Measurements from ENCODE around the gene KIAA1328.

KIAA1328 gene

GRCh38 chr18:37064187-37064586, 235.3 kb downstream of the KIAA1328 start:
- Histone ChIP-seq H3K9me2 (replicated peaks; ENCODE audit: insufficient read depth, low read length) (no peaks in the 10 kb centered on the region), H3K4me2 (ENCODE audit: low read depth, low read length, poor library complexity, severe bottlenecking) (no peak overlapping the region), H3K4me3 (ENCODE audit: insufficient read depth, low read length, poor library complexity, severe bottlenecking) (no peak overlapping the region), H3K9ac (ENCODE audit: low read length) (no peak overlapping the region), H3K36me3 (ENCODE audit: low read length) (no peaks in the 10 kb centered on the region), H3K9me3 (ENCODE audit: insufficient read depth, low read length) (no peaks in the 10 kb centered on the region), H3K27me3 (ENCODE audit: low read length) (no peaks in the 10 kb centered on the region), H2AFZ (ENCODE audit: low read depth, low read length, severe bottlenecking) (no peak overlapping the region), H4K20me1 (ENCODE audit: low read depth, low read length) (no peaks in the 10 kb centered on the region), H3K27ac (ENCODE audit: low read depth, low read length) (no peak overlapping the region), H3K79me2 (ENCODE audit: insufficient read depth, low read length) (no peaks in the 10 kb centered on the region), H3F3A (ENCODE audit: insufficient read depth) (no peaks in the 10 kb centered on the region)
- TF ChIP-seq, protein P1, sequence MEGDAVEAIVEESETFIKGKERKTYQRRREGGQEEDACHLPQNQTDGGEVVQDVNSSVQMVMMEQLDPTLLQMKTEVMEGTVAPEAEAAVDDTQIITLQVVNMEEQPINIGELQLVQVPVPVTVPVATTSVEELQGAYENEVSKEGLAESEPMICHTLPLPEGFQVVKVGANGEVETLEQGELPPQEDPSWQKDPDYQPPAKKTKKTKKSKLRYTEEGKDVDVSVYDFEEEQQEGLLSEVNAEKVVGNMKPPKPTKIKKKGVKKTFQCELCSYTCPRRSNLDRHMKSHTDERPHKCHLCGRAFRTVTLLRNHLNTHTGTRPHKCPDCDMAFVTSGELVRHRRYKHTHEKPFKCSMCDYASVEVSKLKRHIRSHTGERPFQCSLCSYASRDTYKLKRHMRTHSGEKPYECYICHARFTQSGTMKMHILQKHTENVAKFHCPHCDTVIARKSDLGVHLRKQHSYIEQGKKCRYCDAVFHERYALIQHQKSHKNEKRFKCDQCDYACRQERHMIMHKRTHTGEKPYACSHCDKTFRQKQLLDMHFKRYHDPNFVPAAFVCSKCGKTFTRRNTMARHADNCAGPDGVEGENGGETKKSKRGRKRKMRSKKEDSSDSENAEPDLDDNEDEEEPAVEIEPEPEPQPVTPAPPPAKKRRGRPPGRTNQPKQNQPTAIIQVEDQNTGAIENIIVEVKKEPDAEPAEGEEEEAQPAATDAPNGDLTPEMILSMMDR (IDR thresholded peaks at IDR 0.05; ENCODE audit: insufficient read depth, low read length, poor library complexity, severe bottlenecking), result no peak
- TF ChIP-seq EZH2phosphoT487 (conservative IDR thresholded peaks at IDR 0.05; ENCODE audit: low read length), result no peak

GRCh38 chr18:37065254-37065653, 236.3 kb downstream of the KIAA1328 start:
- no peak for TF ChIP-seq EZH2phosphoT487 (conservative IDR thresholded peaks at IDR 0.05; ENCODE audit: low read length)
- TF ChIP-seq, protein P1 (IDR thresholded peaks at IDR 0.05; ENCODE audit: insufficient read depth, low read length, poor library complexity, severe bottlenecking), result no peak
- H3K36me3 ChIP-seq (ENCODE audit: low read length), result no peaks in the 10 kb centered on the region
- no peak overlapping the region for H3K4me2 ChIP-seq (ENCODE audit: low read depth, low read length, poor library complexity, severe bottlenecking)
- no peak overlapping the region for H3K4me3 ChIP-seq (ENCODE audit: insufficient read depth, low read length, poor library complexity, severe bottlenecking)
- no peaks in the 10 kb centered on the region for H4K20me1 ChIP-seq (ENCODE audit: low read depth, low read length)
- H2AFZ ChIP-seq (ENCODE audit: low read depth, low read length, severe bottlenecking), result no peak overlapping the region
- no peaks in the 10 kb centered on the region for H3K9me3 ChIP-seq (ENCODE audit: insufficient read depth, low read length)
- no peak overlapping the region for H3K9ac ChIP-seq (ENCODE audit: low read length)
- no peak overlapping the region for H3K27ac ChIP-seq (ENCODE audit: low read depth, low read length)
- no peaks in the 10 kb centered on the region for H3K79me2 ChIP-seq (ENCODE audit: insufficient read depth, low read length)
- H3K9me2 ChIP-seq (replicated peaks; ENCODE audit: insufficient read depth, low read length), result no peaks in the 10 kb centered on the region
- H3K27me3 ChIP-seq (ENCODE audit: low read length), result no peaks in the 10 kb centered on the region
- no peaks in the 10 kb centered on the region for H3F3A ChIP-seq (ENCODE audit: insufficient read depth)

- Histone ChIP-seq H3K4me3 (ENCODE audit: insufficient read depth, low read length, poor library complexity, severe bottlenecking) (no peak overlapping the region), H3K9ac (ENCODE audit: low read length) (no peak overlapping the region), H3K4me2 (ENCODE audit: low read depth, low read length, poor library complexity, severe bottlenecking) (no peak overlapping the region), H3K79me2 (ENCODE audit: insufficient read depth, low read length) (no peaks in the 10 kb centered on the region), H3K27ac (ENCODE audit: low read depth, low read length) (no peak overlapping the region), H3K36me3 (ENCODE audit: low read length) (no peaks in the 10 kb centered on the region), H3F3A (ENCODE audit: insufficient read depth) (no peaks in the 10 kb centered on the region), H3K27me3 (ENCODE audit: low read length) (no peaks in the 10 kb centered on the region), H4K20me1 (ENCODE audit: low read depth, low read length) (no peaks in the 10 kb centered on the region), H3K9me3 (ENCODE audit: insufficient read depth, low read length) (no peaks in the 10 kb centered on the region), H3K9me2 (replicated peaks; ENCODE audit: insufficient read depth, low read length) (no peaks in the 10 kb centered on the region), H2AFZ (ENCODE audit: low read depth, low read length, severe bottlenecking) (no peak overlapping the region)
- TF ChIP-seq, protein P1 (IDR thresholded peaks at IDR 0.05; ENCODE audit: insufficient read depth, low read length, poor library complexity, severe bottlenecking), result no peak
- TF ChIP-seq EZH2phosphoT487 (conservative IDR thresholded peaks at IDR 0.05; ENCODE audit: low read length), result no peak
Observed at GRCh38 chr18:37084912-37085311, 256.0 kb downstream of the KIAA1328 start.
